ENCODE results near the gene PGD.
A peak's percentile ranks its signal among the peaks of the same experiment; 100 is the strongest.

Gene PGD

DNA sequence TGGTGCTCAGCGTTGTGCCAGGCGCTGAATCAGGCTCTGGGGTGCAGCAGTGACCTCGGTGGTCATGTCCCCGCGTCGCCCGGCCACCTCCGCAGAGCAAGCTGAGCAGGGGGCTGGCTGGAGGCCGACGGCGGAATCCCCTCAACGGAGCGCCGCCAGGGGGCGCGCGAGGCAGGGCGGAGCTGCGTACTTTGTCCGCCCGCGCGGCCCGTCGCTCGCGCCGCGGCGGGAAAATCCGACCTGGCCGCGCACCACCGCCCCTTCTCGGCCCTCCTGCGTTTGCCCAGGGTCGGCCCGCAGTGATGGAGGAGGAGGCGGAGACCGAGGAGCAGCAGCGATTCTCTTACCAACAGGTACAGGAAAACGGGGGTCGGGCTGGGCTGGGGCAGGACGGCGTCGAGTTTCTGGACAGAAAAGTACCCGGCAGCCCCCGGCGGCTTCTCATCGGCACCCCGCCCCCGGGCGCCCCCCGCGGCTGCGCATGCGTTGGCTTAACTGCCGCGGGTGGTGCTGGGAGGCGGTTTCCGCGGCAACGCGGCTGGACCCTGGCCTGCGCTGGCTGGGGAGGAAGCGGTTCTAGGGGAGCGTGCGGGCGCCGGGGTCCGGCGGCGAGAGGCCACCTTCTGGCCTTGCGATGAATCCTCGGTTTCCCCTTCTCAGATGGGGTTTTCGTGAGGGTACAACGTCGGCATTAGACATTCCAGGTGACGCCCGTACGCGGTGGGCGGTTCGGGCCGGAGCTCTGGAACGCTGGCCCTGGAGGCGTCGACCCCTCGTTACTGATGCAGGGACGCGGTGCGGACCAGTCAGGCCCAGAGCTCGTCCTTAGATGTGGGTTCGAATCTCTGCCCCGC lies 31.6 kb downstream of the PGD start, which contains the start of gene CENPS:
TSS of gene CENPS (plus strand) at position 218 of the 854 bp plus-strand sequence. CDS start at position 303, 85 bp downstream.
- H3K9me3 ChIP-seq (ENCODE audit: severe bottlenecking): no peaks in the 10 kb centered on the region
- peak; percentile 85 for DNase-seq
- TF ChIP-seq, protein P1, sequence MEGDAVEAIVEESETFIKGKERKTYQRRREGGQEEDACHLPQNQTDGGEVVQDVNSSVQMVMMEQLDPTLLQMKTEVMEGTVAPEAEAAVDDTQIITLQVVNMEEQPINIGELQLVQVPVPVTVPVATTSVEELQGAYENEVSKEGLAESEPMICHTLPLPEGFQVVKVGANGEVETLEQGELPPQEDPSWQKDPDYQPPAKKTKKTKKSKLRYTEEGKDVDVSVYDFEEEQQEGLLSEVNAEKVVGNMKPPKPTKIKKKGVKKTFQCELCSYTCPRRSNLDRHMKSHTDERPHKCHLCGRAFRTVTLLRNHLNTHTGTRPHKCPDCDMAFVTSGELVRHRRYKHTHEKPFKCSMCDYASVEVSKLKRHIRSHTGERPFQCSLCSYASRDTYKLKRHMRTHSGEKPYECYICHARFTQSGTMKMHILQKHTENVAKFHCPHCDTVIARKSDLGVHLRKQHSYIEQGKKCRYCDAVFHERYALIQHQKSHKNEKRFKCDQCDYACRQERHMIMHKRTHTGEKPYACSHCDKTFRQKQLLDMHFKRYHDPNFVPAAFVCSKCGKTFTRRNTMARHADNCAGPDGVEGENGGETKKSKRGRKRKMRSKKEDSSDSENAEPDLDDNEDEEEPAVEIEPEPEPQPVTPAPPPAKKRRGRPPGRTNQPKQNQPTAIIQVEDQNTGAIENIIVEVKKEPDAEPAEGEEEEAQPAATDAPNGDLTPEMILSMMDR (IDR thresholded peaks at IDR 0.05; ENCODE audit: low read depth, low read length): peak; percentile 97
- H3K27ac ChIP-seq: peak within 1 kb of the TSS; percentile 95
- H3K36me3 ChIP-seq: peaks cover 12% of the 10 kb centered on the region
- H3K4me3 ChIP-seq (ENCODE audit: low read depth, low read length): peak within 1 kb of the TSS; percentile 78
- no peaks in the 10 kb centered on the region for H3K27me3 ChIP-seq (ENCODE audit: insufficient read depth, low read depth, severe bottlenecking)

DNA sequence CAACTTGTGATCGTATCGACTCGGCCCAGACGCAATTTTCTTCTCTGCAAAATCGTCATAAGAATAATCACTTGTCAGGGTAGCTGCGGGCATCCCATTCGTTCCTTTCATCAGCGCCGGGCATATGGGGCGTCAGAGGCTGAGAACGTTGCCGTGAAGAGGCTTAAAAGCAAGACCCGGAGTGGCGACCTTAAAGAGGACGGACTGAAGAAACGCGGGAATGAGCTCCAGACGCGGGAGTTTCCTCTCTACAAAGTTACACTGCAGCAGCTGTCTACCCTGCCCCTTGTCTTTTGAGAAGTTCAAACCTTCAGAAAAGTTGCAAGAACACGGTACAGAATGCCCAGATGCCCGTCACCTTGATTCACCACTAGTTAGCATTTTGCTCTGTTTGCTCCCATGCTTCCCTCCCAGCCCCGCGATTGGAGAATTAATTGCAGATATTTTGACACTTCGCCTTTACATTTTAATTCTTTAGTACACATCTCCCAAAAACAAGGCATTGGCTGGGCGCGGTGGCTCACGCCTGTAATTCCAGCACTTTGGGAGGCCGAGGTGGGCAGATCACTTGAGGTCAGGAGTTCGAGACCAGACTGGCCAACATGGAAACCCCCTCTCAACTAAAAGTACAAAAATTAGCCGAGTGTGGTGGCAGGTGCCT lies 32.3 kb downstream of the PGD start:
- Histone ChIP-seq H3K4me3 (ENCODE audit: low read depth, low read length) (peak overlapping the region; percentile 78), H3K9me3 (ENCODE audit: severe bottlenecking) (no peaks in the 10 kb centered on the region), H3K27me3 (ENCODE audit: insufficient read depth, low read depth, severe bottlenecking) (no peaks in the 10 kb centered on the region), H3K36me3 (peaks cover 12% of the 10 kb centered on the region), H3K27ac (peak overlapping the region; percentile 95)
- TF ChIP-seq, protein P1 (IDR thresholded peaks at IDR 0.05; ENCODE audit: low read depth, low read length): no peak
- DNase-seq: no peak

DNA sequence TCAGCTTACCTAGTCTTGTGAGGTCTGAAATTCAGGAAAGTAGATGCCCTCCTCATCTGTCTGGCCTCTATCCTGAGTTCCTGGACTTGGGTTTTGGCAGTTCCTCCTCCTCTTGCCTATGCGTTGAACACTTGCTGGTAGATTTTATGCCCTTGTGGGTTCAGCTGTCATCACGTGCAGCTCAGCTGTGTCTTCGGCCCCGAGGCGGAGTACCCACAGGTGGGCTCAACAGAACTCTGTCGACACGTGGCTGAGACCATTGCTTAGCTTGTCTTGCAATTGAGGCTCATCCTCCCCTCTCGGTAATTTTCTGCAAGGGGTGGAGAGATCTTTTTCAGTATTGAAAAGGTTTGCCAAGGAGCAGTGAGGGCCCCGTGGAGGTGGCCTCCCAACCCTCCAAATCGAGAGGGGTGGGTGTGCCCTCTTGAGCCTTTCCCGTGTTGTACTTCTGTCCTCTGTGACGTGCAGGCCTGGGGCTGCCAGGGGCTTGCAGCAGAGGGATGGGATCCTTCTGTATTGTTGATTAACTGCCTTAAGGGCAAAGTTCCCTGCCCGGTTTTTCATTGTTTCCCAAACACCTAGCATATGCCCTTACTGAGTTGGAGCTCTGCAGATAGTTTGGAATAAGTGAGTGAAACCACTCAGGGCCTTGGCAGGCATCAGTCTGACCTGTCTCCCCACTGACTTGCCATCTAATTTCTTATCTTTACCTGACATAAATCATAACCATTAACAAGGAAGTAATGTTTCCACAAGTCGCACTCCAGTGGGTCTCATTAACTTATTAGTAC lies 34.2 kb downstream of the PGD start:
- TF ChIP-seq, protein P1 (IDR thresholded peaks at IDR 0.05; ENCODE audit: low read depth, low read length): no peak
- Histone ChIP-seq H3K9me3 (ENCODE audit: severe bottlenecking) (no peaks in the 10 kb centered on the region), H3K4me3 (ENCODE audit: low read depth, low read length) (no peak overlapping the region), H3K27me3 (ENCODE audit: insufficient read depth, low read depth, severe bottlenecking) (no peaks in the 10 kb centered on the region), H3K36me3 (peaks cover 12% of the 10 kb centered on the region), H3K27ac (no peak overlapping the region)
- no peak for DNase-seq

DNA sequence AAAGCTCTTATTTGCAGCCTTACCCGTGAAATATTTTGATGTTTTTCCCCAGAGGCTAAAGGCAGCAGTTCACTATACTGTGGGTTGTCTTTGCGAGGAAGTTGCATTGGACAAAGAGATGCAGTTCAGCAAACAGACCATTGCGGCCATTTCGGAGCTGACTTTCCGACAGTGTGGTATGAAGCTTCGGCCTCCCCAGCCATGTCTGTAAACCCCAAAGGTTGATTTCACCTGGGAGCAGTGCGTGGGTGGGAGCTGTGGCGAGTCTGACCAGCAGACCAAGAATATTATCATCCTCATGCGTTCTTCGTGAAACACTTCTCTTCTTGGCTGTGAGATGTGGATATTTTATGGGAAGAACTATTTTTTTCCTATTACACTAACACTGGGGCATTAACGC lies 34.9 kb downstream of the PGD start:
- Histone ChIP-seq H3K27me3 (ENCODE audit: insufficient read depth, low read depth, severe bottlenecking) (no peaks in the 10 kb centered on the region), H3K36me3 (peaks cover 16% of the 10 kb centered on the region), H3K9me3 (ENCODE audit: severe bottlenecking) (no peaks in the 10 kb centered on the region), H3K27ac (no peak overlapping the region), H3K4me3 (ENCODE audit: low read depth, low read length) (no peak overlapping the region)
- TF ChIP-seq, protein P1 (IDR thresholded peaks at IDR 0.05; ENCODE audit: low read depth, low read length): no peak
- DNase-seq: no peak

DNA sequence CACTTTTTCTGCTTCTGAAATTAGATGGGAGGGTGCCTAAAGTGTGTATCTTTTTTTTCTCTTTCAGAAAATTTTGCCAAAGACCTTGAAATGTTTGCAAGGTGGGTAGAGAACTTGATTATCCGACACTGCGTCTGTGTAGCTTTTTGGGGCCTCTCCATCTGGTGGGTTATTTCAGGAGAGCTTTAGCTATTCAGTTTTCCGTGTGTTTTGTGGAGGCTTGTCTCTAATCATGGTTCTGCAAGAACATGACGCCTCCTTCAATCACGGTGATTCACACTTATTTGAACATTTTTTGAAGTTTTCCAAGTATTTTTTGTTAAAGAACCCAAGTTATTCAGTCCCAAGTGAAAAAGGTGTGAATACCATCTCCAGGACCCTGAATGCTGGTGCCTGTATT lies 35.7 kb downstream of the PGD start:
- Histone ChIP-seq H3K4me3 (ENCODE audit: low read depth, low read length) (no peak overlapping the region), H3K36me3 (peaks cover 16% of the 10 kb centered on the region), H3K27ac (no peak overlapping the region), H3K27me3 (ENCODE audit: insufficient read depth, low read depth, severe bottlenecking) (no peaks in the 10 kb centered on the region), H3K9me3 (ENCODE audit: severe bottlenecking) (no peaks in the 10 kb centered on the region)
- no peak for DNase-seq
- TF ChIP-seq, protein P1 (IDR thresholded peaks at IDR 0.05; ENCODE audit: low read depth, low read length): no peak

Measured in WERI-Rb-1 (cell line).